ENCODE results near the gene ARHGAP26.

Gene ARHGAP26

DNA sequence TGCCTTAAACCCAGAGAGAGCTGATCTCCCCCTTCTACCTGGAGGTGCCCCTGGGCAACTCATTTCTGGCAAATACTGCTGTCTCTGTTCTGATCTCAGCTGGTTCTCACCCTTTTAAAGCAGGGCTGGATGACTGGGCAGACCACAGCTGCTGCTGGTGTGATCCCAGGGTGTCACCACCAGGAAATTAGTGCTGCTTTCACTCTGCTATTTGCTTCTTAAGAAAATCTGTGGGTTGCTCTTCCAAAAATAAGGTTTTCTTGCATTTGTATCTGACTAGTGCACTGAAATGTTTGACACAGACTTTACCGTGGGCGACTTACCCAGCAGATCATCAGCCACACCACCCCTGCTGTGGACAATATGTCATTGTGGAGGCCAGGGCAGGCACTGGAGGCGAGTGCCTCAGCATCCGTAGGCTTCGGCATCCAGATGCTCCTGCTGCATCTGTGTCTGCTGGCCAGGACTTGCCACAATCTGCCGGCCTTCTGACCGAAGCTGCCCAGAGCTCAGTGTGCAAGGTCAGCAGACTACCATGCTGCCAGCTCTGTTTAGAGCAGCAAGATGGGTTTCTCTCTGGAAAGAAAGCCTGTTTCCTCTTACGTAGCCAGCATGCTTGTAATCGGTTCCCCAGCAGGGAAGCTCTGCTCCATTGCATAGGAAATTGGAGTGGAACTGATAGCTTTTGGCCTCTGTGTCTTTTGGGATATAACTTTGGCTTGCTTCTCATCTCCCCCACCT, 13.6 kb downstream of the ARHGAP26 start:
- peak; percentile 73 for DNase-seq (ENCODE audit: low spot score)

DNA sequence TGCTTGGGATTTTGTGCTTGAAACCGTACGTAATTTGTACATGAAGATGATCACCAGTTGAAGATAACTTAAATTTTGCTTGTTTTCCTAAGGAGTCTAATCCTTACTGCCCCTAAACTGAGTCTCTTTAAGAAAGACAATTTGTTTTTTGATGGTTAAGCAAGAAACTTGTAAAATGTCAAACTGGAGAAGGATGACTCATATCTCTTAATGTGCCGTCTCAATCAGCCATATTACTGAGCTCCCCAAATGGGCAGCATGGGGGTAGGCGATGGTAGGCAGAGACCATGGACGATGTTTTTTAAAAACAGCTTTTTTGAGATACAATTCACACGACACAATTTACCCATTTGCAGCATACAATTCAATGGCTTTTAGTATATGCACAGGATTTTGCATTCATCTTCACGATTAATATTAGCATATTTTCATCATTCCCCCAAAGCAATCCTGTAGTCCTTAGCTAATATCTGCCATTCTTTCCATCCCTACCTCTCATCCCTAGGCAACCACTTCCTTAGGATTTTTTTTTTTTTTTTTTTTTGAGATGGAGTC, 14.3 kb downstream of the ARHGAP26 start:
- DNase-seq (ENCODE audit: low spot score): no peak

DNA sequence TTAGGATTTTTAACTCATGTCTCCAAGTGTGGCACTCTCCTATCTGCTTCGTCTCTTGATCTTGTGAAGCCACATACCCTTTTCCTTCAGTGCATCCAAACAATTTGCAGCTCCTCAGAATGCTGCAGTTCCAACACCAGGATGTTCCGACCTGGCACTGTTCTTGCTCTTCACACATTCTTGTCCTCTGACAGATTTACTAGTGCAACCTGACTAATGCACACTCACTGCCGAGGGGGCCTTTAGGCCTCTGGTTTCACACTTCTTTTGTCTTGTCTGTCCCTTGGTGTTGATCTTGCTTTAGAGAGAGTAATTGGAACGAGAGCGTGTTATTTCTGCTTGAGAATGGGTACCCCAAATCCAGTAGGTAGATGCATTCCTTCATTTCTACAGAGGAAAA, 15.0 kb downstream of the ARHGAP26 start:
- no peak for DNase-seq (ENCODE audit: low spot score)

DNA sequence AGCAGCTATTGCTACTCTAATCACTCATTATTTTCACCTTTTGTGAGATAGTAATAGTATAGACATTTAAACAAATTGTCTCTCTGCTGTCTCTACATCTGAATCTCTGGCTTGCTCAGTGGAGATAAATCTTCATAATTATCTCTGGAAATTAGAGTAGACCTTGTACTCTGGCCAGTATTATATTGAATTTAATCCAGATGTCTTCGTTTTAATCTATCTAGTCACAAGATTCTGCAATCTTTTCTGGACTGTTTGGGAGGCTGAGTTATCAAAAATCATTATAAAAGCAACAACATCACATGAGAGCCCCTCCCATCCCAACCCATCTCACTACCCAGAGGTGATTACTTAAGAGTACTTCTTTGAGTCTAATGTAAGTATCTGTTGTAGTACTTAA, 19.0 kb downstream of the ARHGAP26 start:
- no peak for DNase-seq (ENCODE audit: low spot score)

DNA sequence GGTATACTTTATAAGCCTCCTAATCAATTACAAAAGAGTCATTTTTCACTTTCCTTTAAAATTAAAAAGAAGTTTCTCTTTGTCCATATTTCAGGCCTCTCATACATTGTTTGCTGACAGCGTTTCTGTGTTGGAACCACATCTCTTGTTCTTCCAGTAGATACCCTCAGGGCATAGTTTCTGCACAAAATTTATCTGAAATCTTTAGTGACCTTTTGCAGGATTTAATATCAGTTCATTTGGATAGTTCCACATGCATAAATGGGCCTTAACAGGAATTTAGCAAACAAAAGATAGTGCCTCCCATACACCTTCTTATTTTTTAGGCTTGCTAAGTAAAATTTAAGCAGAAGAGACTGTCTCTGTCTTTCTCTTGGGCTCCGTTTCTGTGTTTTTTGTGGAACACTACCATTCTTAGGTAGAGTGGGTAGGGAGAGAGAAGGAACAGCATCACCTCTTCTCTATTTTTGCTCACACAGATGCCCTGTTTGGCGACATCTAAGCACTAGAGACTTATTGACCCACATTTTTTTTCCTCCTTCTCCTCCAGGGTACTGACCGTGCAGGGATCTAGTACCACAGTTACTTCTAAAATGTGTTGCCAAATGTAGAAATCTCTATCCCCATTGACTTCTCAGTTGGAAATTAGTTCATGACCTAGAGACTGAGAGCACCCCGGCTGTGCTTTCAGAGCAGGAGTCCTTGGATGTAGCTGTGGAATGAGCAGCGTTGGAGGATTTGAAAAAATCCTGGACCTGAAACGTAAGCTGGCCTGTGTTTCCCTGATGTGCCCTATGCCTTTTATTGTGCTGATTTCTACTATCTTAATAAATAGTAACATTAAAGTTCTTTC, 22.1 kb downstream of the ARHGAP26 start:
- DNase-seq (ENCODE audit: low spot score): no peak

DNA sequence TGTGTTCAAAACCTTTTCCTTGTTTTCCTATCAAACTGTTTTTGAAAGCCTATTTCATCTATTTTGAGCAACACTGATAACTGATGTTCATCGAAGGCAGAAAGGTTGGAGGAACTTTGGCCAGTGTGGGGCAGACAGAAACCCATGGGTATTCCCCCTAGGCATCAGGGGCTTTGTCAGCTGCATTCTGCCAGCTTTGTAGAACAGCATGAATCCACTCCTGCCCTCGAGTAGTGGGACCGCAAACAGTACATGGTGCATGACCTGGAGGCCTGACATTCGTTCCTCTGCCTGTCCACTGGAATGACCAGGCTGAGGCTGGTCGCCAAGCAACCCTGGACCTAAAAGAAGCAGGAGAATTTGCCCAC, 22.7 kb downstream of the ARHGAP26 start:
- no peak for DNase-seq (ENCODE audit: low spot score)

DNA sequence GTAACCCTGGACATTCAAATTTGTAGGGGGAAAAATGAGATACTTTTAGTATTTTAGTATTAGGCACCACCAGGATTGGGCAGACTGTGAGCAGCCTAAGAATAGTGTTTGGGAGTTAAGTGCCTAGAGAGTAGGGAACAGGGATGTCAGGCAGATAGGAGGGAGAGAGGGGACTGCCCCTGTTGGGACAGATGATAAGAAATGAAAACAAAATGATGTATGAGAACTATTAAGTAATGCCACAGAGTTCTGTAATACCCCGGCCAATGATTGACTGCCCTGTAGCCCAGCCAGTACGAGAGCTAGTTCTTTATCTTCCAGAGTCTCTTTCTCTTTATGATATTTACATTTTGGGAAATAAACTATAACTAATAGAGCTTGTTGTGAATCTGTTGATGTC, 24.4 kb downstream of the ARHGAP26 start:
- DNase-seq (ENCODE audit: low spot score): no peak

DNA sequence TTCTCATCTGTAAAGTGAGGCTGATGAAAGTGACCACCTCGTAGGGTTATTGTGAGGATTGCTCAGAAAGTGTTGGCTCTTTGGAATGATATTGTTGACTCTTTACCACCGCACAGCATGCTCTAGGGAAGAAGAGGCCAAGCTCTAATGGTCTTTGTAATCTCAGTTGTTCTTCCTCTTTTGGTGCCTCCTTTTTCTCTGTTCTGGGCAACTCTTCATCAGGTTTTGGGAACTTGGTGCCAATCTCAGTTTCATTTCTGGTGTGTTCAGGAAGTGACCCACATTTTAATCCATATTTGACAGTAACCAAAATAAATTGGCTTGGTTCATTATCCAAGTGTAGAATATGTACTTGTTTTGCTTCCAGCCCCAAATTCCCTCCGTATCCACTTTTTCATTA, 25.1 kb downstream of the ARHGAP26 start:
- DNase-seq (ENCODE audit: low spot score): peak; percentile 74

DNA sequence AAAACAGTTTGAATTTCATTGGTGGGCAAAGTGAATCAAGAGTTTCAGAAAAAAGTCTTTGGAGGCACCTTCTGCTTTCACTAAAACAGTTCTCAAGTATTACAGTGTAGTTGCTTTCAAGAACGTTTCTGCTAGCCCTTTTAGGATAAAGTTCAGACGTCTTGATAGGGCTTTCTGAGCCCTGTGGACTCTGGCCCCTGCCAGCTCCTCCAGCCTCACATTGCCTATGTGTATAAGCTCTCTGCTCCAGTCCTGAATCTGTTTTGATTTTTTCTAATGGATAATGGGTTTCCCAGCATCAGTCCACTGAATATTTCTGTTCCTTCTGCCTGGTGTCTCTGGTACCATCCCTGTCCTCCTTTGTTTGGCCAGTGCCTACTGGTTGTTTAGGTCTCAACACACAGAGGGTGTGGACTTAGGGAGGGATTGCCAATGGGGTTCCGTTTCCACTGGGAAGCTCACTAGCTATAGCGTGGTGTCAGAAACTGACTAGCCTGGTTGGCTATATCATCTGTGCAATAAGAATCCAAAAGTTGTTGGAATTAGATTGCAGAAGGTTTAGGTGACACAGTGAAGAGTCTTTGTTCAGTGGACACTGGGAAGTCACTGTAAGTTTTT, 26.4 kb downstream of the ARHGAP26 start:
- DNase-seq (ENCODE audit: low spot score): no peak

DNA sequence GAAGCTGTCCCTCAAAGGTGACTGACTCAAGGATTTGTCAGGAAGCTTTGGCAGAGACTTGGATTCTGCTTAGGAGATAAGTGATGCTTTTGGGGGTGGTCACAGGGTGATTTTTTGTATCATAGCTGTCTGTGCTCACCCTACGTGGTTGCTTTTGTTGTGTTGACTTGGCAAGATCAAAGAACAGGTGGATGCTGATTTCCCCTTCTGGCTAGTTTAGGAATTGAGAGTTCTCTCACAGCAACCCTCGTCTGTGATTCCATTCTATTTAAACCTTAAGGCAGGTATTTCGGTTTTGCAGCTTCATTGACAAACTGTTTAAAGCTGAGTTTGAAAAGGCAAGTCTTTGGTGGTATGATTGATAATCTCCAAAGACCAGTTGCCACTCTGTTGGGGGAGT, 27.2 kb downstream of the ARHGAP26 start:
- DNase-seq (ENCODE audit: low spot score): no peak

DNA sequence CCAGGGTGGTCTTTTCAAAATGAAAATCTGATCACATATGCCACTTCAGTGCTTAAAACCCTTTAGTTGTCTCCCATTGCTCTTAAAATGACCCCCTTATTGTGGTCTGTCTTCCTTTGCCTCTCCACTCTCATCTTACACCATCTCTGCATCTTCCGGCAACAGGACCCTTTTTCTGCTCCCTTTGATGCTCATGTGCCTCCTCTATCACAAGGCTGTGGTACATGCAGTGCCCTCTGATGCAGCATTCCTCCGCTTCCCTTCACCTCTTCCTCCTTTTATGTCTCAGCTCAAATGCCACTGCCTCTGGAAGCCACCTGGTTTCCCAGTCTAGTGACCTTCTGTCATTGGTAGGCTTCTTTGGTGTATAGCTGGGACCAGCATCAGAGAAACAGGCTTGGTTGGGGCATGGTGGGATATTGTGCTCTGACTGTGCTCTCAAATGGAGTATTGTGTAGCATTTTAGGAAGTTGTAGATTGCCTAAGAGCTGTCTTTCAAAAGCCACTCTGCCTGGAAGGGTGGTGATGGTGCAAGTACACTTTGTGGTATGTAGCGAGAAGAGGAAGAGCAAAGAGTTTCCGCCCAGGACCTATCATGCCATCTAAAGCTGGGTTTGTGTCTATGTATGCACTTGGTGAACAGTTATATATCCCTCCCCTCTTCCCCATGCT, 28.1 kb downstream of the ARHGAP26 start:
- peak; percentile 89 for DNase-seq (ENCODE audit: low spot score)

DNA sequence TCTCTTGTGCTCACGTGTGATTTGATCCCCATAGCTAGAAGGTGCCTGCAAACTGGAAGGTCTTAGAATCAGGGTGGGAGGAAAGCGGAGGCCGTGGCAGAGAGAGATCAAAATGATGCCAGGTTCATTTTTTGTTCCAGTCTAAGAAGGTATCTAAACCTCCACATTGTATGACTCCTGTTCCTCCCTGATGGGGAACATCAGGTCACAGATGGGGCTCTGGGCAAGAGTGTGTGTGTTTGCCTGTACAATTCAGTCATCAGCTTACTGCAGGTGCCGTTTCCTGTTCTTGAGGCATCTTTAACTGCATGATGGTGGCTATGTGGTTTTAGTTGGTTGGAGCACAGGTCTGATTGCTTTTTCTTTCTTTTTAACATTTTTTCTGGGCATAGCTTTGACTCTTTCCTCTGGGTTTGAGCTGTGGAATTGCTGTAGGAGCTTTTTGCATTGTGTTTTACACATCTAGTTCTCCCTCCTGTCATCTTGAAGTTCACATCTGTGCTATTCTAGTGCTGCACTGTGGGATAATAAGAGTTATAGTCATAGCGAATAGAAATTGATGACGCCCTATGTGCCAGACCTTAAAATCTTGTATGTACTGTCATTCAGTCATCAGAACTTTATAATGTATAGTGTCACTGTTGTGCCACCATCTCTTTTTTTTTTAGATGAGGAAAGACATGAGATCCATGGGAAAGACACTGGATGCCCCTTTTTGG, 30.8 kb downstream of the ARHGAP26 start:
- DNase-seq (ENCODE audit: low spot score): no peak

DNA sequence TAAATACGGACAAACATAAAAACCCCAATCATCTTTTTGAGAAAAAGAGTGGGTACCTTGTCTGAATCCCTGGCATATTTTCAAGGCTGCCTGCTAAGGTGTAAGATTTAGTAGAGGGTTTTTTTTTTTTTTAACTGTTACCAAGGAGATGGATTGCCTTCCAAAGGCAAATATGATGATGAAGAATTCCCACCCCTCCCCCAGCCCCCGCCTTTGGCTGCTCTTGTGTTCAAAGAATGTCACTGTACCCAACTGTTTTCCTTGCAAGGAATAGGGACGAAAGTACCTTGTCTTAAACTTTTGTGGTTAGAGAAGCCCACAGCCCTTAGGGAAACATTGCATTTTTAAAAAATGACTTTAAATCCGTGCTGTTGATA, 31.3 kb downstream of the ARHGAP26 start:
- DNase-seq (ENCODE audit: low spot score): no peak

DNA sequence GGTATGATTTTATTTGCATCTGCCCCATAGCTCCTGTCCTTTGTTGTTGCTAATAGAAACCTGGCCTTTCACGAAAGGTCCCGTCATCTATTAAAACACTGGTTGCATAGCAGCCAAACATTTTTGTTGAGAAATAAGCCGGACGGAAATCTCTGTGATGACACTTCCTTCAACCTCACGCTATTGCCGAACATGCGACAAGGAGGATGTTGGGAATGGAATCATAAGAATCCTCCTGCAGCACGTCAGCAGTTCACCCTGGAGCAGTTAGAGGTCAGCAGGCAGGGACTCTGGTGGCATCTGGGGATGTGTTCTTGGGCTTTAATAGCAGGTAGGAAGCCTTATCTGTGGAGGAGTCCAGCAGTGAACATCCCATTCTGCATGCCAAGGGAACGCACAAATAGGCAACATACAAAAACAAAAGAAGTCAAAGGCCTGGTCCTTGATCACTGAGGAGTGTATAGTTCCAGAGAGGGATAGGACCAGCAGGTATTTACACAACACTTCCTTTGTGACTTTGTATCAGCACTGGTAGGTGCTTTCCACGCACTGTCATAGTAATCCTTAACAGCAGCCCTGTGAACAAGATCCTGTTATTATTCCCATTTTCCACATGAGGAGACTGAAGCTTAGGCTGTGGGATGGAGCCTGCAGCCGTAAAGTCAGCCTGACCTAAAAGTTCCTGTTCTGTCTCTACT, 33.4 kb downstream of the ARHGAP26 start:
- peak; percentile 54 for DNase-seq (ENCODE audit: low spot score)

DNA sequence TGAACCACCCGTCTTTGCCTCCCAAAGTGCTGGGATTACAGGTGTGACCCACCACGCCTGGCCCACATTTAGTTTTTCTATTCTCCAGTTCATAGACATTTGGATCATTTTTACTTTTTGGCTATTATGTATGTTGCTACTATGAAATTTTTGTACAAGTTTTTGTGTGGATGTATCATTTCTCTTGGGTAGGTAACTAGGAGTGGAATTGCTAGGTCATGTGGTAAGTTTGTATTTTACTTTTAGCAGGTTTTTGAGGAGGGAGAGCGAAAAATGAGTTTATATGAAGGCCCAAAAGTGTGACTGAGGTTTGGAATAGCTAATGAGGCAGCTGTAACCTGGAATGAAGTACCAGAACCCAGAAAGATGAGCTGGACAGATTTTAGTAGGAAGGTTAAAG, 35.2 kb downstream of the ARHGAP26 start:
- no peak for DNase-seq (ENCODE audit: low spot score)

DNA sequence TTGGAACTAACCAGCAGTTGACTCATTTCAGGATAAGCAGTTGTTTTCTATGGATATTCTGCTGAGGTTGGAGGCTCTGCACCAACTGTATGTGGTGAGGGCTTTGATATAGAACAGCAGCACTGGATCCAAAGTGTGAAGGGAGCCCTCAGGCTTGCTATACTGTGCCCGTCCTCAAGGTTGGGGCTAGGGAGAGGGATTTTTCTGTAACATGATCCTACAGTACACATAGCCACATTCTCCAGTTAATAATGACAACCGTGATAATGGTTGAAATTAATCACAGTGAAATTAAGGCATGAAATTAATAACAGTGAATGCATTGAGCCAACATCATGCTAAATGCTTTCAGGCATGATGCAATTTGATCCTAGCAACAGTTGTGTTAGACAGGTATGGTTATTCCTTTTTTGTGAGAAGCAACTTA, 36.7 kb downstream of the ARHGAP26 start:
- DNase-seq (ENCODE audit: low spot score): no peak

DNA sequence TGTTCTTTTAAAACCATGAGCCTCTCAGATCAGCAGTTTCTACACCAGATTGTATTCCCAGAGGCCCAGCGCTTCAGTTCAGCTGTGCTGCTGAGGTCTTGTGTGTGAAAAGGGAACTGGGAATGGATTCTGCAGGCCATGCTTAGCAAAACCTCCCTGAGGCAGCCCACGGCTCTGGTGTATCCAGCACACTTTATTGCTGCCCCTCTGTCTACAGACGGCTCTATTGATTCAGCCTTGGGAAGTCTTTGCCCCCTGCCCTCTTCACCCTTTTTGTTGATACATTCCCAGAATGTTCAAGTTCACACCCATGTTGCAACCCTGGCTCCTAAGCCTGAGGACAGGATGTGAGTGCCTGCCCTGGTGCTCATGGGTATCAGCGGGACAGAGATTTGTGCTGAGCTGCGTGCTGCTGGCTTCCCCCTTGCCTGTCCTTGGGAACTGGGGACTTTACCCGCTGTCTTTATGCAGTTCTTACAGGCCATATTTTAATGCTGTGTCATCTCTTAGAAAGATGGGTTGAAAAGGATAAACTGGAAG, 37.3 kb downstream of the ARHGAP26 start:
- no peak for DNase-seq (ENCODE audit: low spot score)

DNA sequence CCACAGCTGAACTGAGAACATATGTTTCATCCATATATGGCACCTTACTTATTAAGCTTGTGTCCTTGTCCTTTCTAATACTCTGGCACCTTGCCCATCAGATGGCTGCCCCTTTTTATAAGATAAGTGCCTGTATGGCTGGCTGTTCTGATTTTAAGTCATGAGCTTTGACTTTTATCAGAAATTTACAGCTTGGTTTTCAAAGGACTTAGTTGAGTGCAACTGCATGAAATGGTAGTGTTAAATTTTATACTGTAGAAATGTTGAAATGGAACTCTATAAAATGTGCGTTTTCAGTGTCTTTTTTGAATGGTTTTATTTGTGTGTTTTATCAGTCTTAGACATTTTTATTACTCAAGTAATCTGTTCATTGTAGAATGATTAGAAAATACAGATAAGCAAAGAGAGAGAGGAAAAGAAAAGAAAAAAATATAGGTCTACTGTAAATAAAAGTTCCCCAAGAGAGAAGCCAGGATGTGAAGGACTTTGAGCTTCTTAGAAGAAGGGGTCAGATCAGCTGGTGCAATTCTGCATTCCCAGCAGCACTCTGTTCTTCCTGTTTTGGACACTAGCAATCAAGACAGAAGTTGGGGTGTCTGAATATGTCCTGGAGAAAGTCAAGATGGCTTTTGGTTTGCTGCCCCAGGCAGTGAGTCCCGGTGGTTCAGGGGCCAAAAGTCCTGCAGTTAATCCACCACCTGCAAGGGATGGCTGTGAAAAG, 38.9 kb downstream of the ARHGAP26 start:
- peak; percentile 46 for DNase-seq (ENCODE audit: low spot score)

DNA sequence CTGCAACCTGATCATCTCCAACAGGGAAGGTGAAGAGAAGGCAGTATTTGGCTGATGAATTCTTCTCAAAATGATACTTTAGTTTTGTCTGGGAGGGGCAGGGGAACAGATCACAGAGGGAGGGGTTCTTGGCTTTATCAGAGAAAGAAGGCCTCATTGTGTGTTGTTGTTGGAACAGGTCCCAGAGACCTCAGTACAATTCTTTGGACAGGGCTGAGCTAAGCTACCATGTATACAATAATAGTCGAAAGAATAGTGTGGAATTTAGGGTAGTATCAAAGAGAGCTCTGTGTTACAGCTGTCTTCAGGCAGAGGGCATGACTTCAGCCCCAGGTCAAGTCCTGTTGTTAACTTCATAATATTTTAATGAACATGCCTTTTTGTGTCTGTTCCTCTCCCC, 39.9 kb downstream of the ARHGAP26 start:
- peak; percentile 73 for DNase-seq (ENCODE audit: low spot score)

DNA sequence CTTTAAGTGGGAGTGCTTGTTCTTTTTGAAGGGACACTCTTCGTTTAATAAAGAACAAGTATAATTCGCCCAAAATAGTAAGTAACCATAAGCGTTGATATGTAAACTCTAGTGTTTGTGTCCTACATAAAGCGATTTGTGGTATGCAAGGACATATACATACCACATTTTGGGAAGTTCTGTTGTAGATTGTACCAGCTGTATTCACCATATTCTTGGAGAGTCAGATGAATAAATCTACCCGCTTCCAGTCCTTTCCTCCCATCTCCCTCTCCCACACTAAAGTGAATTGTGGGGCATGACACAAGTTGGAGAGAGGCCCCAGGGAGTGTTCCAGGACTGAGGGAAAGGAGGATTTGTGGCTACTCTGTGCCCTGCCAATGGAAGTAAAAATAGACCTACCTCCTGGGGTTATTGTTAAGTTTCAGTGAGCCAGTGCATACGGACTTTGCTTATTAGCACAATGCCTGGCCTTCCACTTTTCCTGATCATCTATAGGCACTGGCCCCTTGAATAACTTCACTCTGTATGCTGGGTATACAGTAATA, 40.6 kb downstream of the ARHGAP26 start:
- DNase-seq (ENCODE audit: low spot score): no peak
